ENCODE results near the gene MRPL2.

DNA sequence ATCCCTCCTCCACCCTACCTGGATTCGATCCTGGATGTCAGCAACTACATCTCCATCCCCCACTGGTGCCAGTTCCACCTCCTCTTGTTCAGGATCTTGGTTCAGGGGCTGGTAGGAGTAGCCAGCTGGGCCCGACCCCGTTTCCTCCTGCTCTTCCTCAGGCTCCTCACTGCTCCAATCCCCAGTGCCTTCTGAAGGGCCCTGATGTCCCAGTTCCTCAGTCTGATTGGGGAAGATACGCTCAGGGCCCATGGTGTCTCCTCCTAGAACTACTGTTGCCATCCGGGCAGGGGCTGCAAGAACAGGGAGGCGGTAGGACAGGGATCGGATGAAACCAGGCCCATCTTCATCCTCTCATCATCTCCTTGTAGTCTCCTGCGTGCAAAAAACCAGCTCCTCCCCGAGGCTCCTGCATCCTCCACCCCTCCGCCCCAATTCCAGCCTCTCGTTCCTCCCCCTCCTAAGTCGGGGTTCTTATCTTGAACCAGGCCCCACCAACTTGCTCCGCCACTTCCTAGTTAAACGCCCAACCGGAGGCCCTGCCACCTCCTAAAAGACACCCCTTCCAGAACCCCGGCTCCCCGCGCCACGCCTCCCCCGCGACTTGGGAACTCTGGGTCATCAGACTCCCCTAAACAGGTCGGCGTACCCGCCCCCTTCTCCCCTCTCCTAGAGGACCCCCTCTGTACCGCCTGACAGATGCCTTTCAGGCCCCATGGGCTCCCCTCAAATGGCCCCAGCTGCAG is 46.0 kb downstream of the MRPL2 start:
- TF ChIP-seq, protein P1, sequence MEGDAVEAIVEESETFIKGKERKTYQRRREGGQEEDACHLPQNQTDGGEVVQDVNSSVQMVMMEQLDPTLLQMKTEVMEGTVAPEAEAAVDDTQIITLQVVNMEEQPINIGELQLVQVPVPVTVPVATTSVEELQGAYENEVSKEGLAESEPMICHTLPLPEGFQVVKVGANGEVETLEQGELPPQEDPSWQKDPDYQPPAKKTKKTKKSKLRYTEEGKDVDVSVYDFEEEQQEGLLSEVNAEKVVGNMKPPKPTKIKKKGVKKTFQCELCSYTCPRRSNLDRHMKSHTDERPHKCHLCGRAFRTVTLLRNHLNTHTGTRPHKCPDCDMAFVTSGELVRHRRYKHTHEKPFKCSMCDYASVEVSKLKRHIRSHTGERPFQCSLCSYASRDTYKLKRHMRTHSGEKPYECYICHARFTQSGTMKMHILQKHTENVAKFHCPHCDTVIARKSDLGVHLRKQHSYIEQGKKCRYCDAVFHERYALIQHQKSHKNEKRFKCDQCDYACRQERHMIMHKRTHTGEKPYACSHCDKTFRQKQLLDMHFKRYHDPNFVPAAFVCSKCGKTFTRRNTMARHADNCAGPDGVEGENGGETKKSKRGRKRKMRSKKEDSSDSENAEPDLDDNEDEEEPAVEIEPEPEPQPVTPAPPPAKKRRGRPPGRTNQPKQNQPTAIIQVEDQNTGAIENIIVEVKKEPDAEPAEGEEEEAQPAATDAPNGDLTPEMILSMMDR (conservative IDR thresholded peaks at IDR 0.05 in 1 of 2, IDR thresholded peaks at IDR 0.05 in 1 of 2; ENCODE audit: low read depth in 1 of 2, low read length in 2 of 2): no peak
- TF ChIP-seq EZH2 (IDR thresholded peaks at IDR 0.05; ENCODE audit: low read length, missing control alignments): no peak

Data from fibroblast of lung (primary cell).